IMR-90 (cell line): Measurements from ENCODE around the gene CDK6. TPM values are rescaled to one million over a fixed set of nuclear protein-coding genes. Genes with fewer than 3 reads are reported as not detected.

Experiments used
- ATAC-seq: fragments of 200-7000 bp; cut with Tn5 transposase; 2 replicates; pipeline ENCODE4 v1.9.1; 2020; ENCODE audit warnings: low read depth, mild to moderate bottlenecking, moderate library complexity
- BruUV-seq: library from RNA; stranded (reverse); fragments of 400-500 nt; replicated peaks from 2 replicates; lab custom pipeline; 2021; lab: Mats Ljungman, UMichigan
- CTCF ChIA-PET: fragments of 300-600 bp; formaldehyde crosslinking; extraction: SDS; loops from one replicate; lab custom pipeline; 2021; ENCODE audit warnings: antibody characterized with exemption; lab: Yijun Ruan, JAX
- POLR2A ChIA-PET: fragments of 300-600 bp; sonication (Branson Sonifier 250); formaldehyde crosslinking; loops from one replicate; lab custom pipeline; 2022; ENCODE audit warnings: antibody characterized with exemption; ENCODE audit not compliant: unreplicated experiment; lab: Charles Lee
- DNase-seq: peaks from one replicate; pipeline ENCODE4 v3.0.0; 2013
- H2AFZ ChIP-seq: replicated peaks from 2 replicates; pipeline ENCODE3; 2013; ENCODE audit warnings: low read length, mild to moderate bottlenecking; ENCODE audit not compliant: poor library complexity
- H2AK5ac ChIP-seq: 2 replicates; pipeline ENCODE4 v1.6.1; 2013; ENCODE audit warnings: low read depth, low read length, inconsistent platforms
- H2AK9ac ChIP-seq: replicated peaks from 2 replicates; pipeline ENCODE3; 2013; ENCODE audit warnings: mild to moderate bottlenecking, low read depth, low read length, moderate library complexity; ENCODE audit not compliant: poor library complexity
- H2BK120ac ChIP-seq: 2 replicates; pipeline ENCODE4 v1.6.1; 2013; ENCODE audit warnings: low read depth, low read length, inconsistent platforms
- H2BK15ac ChIP-seq: 3 replicates; pipeline ENCODE4 v1.6.1; 2013; ENCODE audit warnings: low read depth, low read length, inconsistent platforms
- H2BK20ac ChIP-seq: 2 replicates; pipeline ENCODE4 v1.6.1; 2013; ENCODE audit warnings: low read depth, mild to moderate bottlenecking, inconsistent platforms, low read length, moderate library complexity
- H2BK5ac ChIP-seq: 2 replicates; pipeline ENCODE4 v1.6.1; 2013; ENCODE audit warnings: mild to moderate bottlenecking, low read depth, low read length, inconsistent platforms; ENCODE audit not compliant: poor library complexity, severe bottlenecking
- H3K14ac ChIP-seq: replicated peaks from 2 replicates; pipeline ENCODE4 v1.6.1; 2013; ENCODE audit warnings: low read depth, low read length, inconsistent platforms
- H3K18ac ChIP-seq: 2 replicates; pipeline ENCODE4 v1.6.1; 2013; ENCODE audit warnings: low read depth, low read length, control low read depth
- H3K23ac ChIP-seq: 2 replicates; pipeline ENCODE4 v1.6.1; 2013; ENCODE audit warnings: low read depth, low read length, inconsistent platforms
- H3K27ac ChIP-seq: 2 replicates; pipeline ENCODE4 v1.5.1; 2013; ENCODE audit warnings: mild to moderate bottlenecking, control low read depth, low read length; ENCODE audit not compliant: insufficient read depth
- H3K27me3 ChIP-seq: 2 replicates; pipeline ENCODE4 v1.6.1; 2013; ENCODE audit warnings: low read length; ENCODE audit not compliant: control insufficient read depth, insufficient read depth
- H3K36me3 ChIP-seq: 2 replicates; pipeline ENCODE4 v1.6.1; 2013; ENCODE audit warnings: low read length, mixed read lengths; ENCODE audit not compliant: control insufficient read depth, insufficient read depth
- H3K4ac ChIP-seq: 2 replicates; pipeline ENCODE4 v1.6.1; 2013; ENCODE audit warnings: low read depth, low read length, inconsistent platforms
- H3K4me1 ChIP-seq: 2 replicates; pipeline ENCODE4 v1.6.1; 2013; ENCODE audit warnings: low read length, mixed read lengths; ENCODE audit not compliant: control insufficient read depth, insufficient read depth
- H3K4me2 ChIP-seq: 2 replicates; pipeline ENCODE4 v1.6.1; 2013; ENCODE audit warnings: low read depth, mild to moderate bottlenecking, control low read depth, low read length, moderate library complexity
- H3K4me3 ChIP-seq: 2 replicates; pipeline ENCODE4 v1.5.1; 2013; ENCODE audit warnings: low read depth, mild to moderate bottlenecking, control low read depth, low read length, moderate library complexity; ENCODE audit not compliant: insufficient read depth
- H3K56ac ChIP-seq: 2 replicates; pipeline ENCODE4 v1.6.1; 2013; ENCODE audit warnings: low read length, inconsistent platforms; ENCODE audit not compliant: insufficient read depth; ENCODE audit errors: extremely low read depth
- H3K79me1 ChIP-seq, 2 experiments: 2 replicates each; pipeline ENCODE4 v1.6.1; 2013; ENCODE audit warnings: low read length in 2 of 2, inconsistent platforms in 1 of 2, low read depth in 1 of 2
- H3K9ac ChIP-seq: 2 replicates; pipeline ENCODE4 v1.6.1; 2013; ENCODE audit warnings: low read depth, low read length, control low read depth
- H3K9me1 ChIP-seq: 2 replicates; pipeline ENCODE4 v1.6.1; 2013; ENCODE audit warnings: low read length, inconsistent platforms; ENCODE audit not compliant: insufficient read depth
- H3K9me3 ChIP-seq: 2 replicates; pipeline ENCODE4 v1.6.1; 2013; ENCODE audit warnings: low read length; ENCODE audit not compliant: control insufficient read depth, insufficient read depth
- H4K20me1 ChIP-seq: 2 replicates; pipeline ENCODE4 v1.6.1; 2013; ENCODE audit warnings: low read length, inconsistent platforms; ENCODE audit not compliant: insufficient read depth
- H4K5ac ChIP-seq: 2 replicates; pipeline ENCODE4 v1.6.1; 2013; ENCODE audit warnings: mild to moderate bottlenecking, low read depth, low read length, control low read depth
- H4K8ac ChIP-seq, 2 experiments: 2 replicates each; pipeline ENCODE4 v1.6.1; 2013; ENCODE audit warnings: low read depth in 2 of 2, low read length in 2 of 2, control low read depth in 1 of 2, inconsistent platforms in 1 of 2
- H4K91ac ChIP-seq: 2 replicates; pipeline ENCODE4 v1.6.1; 2013; ENCODE audit warnings: low read depth, low read length, inconsistent platforms; ENCODE audit not compliant: insufficient read depth
- CHD1 ChIP-seq: IDR thresholded peaks from 2 replicates; pipeline ENCODE4 v1.6.1; 2012; ENCODE audit warnings: low read depth, low read length, improper control_type of control experiment
- CTCF ChIP-seq: conservative IDR thresholded peaks from 2 replicates; pipeline ENCODE4 v1.5.1; 2012; ENCODE audit warnings: mild to moderate bottlenecking, low read depth, low read length, improper control_type of control experiment
- ELK1 ChIP-seq: fragments of 150-350 bp; IDR thresholded peaks from 2 replicates; pipeline ENCODE4 v1.6.1; 2016; ENCODE audit warnings: low read depth, mild to moderate bottlenecking, low read length, moderate library complexity, borderline replicate concordance
- FOS ChIP-seq: fragments of 150-350 bp; IDR thresholded peaks from 2 replicates; pipeline ENCODE4 v1.6.1; 2016; ENCODE audit warnings: low read depth, low read length
- MAFK ChIP-seq: IDR thresholded peaks from 2 replicates; pipeline ENCODE4 v1.6.1; 2012; ENCODE audit warnings: low read depth, low read length, improper control_type of control experiment
- MXI1 ChIP-seq: IDR thresholded peaks from 2 replicates; pipeline ENCODE4 v1.6.1; 2012; ENCODE audit warnings: low read depth, mild to moderate bottlenecking, low read length, moderate library complexity, borderline replicate concordance
- NFE2L2 ChIP-seq: fragments of 150-350 bp; IDR thresholded peaks from 2 replicates; pipeline ENCODE4 v1.6.1; 2016; ENCODE audit warnings: low read depth, mild to moderate bottlenecking, low read length
- POLR2A ChIP-seq: IDR thresholded peaks from 2 replicates; pipeline ENCODE4 v1.6.1; 2012; ENCODE audit warnings: mild to moderate bottlenecking, low read depth, low read length
- RFX5 ChIP-seq: IDR thresholded peaks from 2 replicates; pipeline ENCODE4 v1.8.0; 2012; ENCODE audit warnings: low read depth, mild to moderate bottlenecking, low read length, moderate library complexity
- SMC3 ChIP-seq: fragments of 150-350 bp; IDR thresholded peaks from 2 replicates; pipeline ENCODE4 v1.6.1; 2016; ENCODE audit warnings: low read depth, mild to moderate bottlenecking, antibody characterized with exemption, low read length, moderate library complexity
- USF2 ChIP-seq: fragments of 150-350 bp; IDR thresholded peaks from 2 replicates; pipeline ENCODE4 v1.6.1; 2017; ENCODE audit warnings: mild to moderate bottlenecking, antibody characterized with exemption, low read length, low read depth
- WGBS, 2 experiments: methylation state at CpG; one replicate each; pipeline versions ENCODE4 v1.1.5 to v1.1.7; 2013; ENCODE audit warnings: missing lambda C conversion rate in 2 of 2; ENCODE audit not compliant: insufficient read length in 1 of 2; ENCODE audit errors: extremely low coverage in 2 of 2; 5-methylcytosine and 5-hydroxymethylcytosine counted together
- dilution Hi-C: fragments of 300-500 bp; cut with HindIII; formaldehyde crosslinking; loops from one replicate; pipeline ENCODE4 v1.14.3; 2018; ENCODE audit warnings: low sequenced_read_pairs; ENCODE audit not compliant: unreplicated experiment
- in situ Hi-C: fragments of 300-500 bp; cut with MboI; formaldehyde crosslinking; loops from 3 replicates; pipeline ENCODE4 v1.14.3; 2019; ENCODE audit warnings: low sequenced_read_pairs, inconsistent platforms, mixed read lengths
- intact Hi-C: fragments of 100-400 bp; cut with micrococcal nuclease; formaldehyde crosslinking; loops from 2 replicates; pipeline ENCODE4 v1.10.0; 2022
- polyA plus RNA-seq, 3 experiments: library from polyadenylated mRNA; depleted of rRNA; stranded (reverse); fragments of >200 nt; gene quantifications; 2 replicates each; pipeline ENCODE4 v1.2.3, GENCODE V29; 2012; ENCODE audit warnings: low replicate concordance in 1 of 3
- total RNA-seq: library from RNA; depleted of rRNA; stranded (reverse); fragments of >200 nt; gene quantifications from 2 replicates; pipeline ENCODE4 v1.2.3, GENCODE V29; 2012

The CDK6 gene
- total and polyA plus RNA-seq, 2 of the 4 experiments (the other 2 are of a cell fraction) = 21.5 to 195 TPM

- Histone ChIP-seq H2AK5ac (0 out of 2 replicates have a peak overlapping the region, but pooled peaks have one; percentile 10), H3K4ac (no peak overlapping the region), H3K14ac (peak overlapping the region; percentile 34; the same call in 1 of the 2 replicates), H3K27ac (no peak overlapping the region), H3K23ac (peak overlapping the region; percentile 14), H3K9me3 (no peaks in the 10 kb centered on the region), H2BK120ac (no peak overlapping the region; the same call in 1 of the 2 replicates), H2AK9ac (no peak overlapping the region), H3K18ac (peak overlapping the region; percentile 27), H3K56ac (no peak overlapping the region), H3K79me1 (peaks cover 15 to 67% of the 10 kb centered on the region in 2 experiments; a peak in 3 of 4 replicates), H3K27me3 (no peaks in the 10 kb centered on the region), H3K9ac (no peak overlapping the region), H3K9me1 (peaks cover 22% of the 10 kb centered on the region), H3K4me2 (no peak overlapping the region), H4K8ac (0 out of 4 replicates have a peak overlapping the region, but pooled peaks of 1 of the 2 experiments have one; percentile 19), H2BK20ac (no peak overlapping the region), H2AFZ (no peak overlapping the region), H3K4me1 (peaks cover 30% of the 10 kb centered on the region), H4K91ac (no peak overlapping the region), H4K20me1 (peaks cover 70% of the 10 kb centered on the region), H3K4me3 (no peak overlapping the region), H4K5ac (no peak overlapping the region), H3K36me3 (0 out of 2 replicates have a peak, but pooled peaks cover 3% of the 10 kb centered on the region), H2BK15ac (no peak overlapping the region), H2BK5ac (peak overlapping the region; percentile 65)
- ChIA-PET POLR2A (no interaction called here), CTCF (interaction anchor here (1.6 kb wide), 1 partner anchor 10 kb away, joined by 3 read pairs; no protein-coding TSS in a partner anchor)
- no TSS peak for BruUV-seq
- in situ Hi-C loops = no loop called here
- dilution Hi-C loops = no loop called here
- ATAC-seq (no peak), DNase-seq (no peak)
- intact Hi-C loops = no loop called here
- TF ChIP-seq MXI1 = no peak
- no peak for TF ChIP-seq MAFK
- no peak for TF ChIP-seq NFE2L2
- no peak for TF ChIP-seq ELK1
- no peak for TF ChIP-seq RFX5
- no peak for TF ChIP-seq POLR2A
- no peak for TF ChIP-seq SMC3
- no peak for TF ChIP-seq CTCF
- TF ChIP-seq USF2 = no peak
- no peak for TF ChIP-seq FOS
- TF ChIP-seq CHD1 = no peak
- WGBS, 2 experiments = 86% methylated on average over 1 of the region's 4 CpGs; no CpG with 5 or more reads in 1 of the 2 experiments
These were observed 42.0 kb downstream of the CDK6 start for GRCh38 chr7:92794391-92794790.
